Adipose tissue (tissue), 3 donors: ENCODE results near the gene WWOX. TPM values are rescaled to one million over a fixed set of nuclear protein-coding genes. Genes with fewer than 3 reads are reported as not detected.

ENCODE experiments used
- H3K27ac ChIP-seq: one replicate; pipeline ENCODE4 v1.5.1; 2013; ENCODE audit warnings: low read depth, low read length
- WGBS, 3 donors: extraction: QIAGEN DNeasy Blood & Tissue Kit; methylation state at CpG; one replicate each; pipeline ENCODE4 v1.1.7; 2013; 5-methylcytosine and 5-hydroxymethylcytosine counted together
- polyA plus RNA-seq, 3 donors: library from polyadenylated mRNA; stranded (reverse); fragments of 200-250 nt; gene quantifications; one replicate each; pipeline ENCODE4 v1.2.3, GENCODE V29; 2013
- donor health status: healthy with polysubstance abuse.
- donor health status: Bipolar disorder and iron deficiency.
- donor health status: healthy.

Gene WWOX
- polyA plus RNA-seq, 3 donors = 5.7 to 10.6 (median 7.0) TPM

GRCh38 chr16:78446992-78447563 lies 347.6 kb downstream of the WWOX start:
- H3K27ac ChIP-seq = no peak overlapping the region
- 74 to 92% (median 74%) methylated on average over 2 of the region's 2 CpGs for WGBS, 3 donors

- H3K27ac ChIP-seq = no peak overlapping the region
- 86 to 92% (median 89%) methylated on average over 6 of the region's 6 CpGs for WGBS, 3 donors
Observed at GRCh38 chr16:78448658-78449271, 349.3 kb downstream of the WWOX start.

- 42 to 70% (median 67%) methylated on average over 2 of the region's 2 CpGs for WGBS, 3 donors
- H3K27ac ChIP-seq = no peak overlapping the region
Observed at GRCh38 chr16:78450255-78450654, 350.8 kb downstream of the WWOX start.

GRCh38 chr16:78452025-78452555 lies 352.6 kb downstream of the WWOX start:
- H3K27ac ChIP-seq = no peak overlapping the region
- WGBS, 3 donors = 80 to 93% (median 84%) methylated on average over 5 of the region's 5 CpGs

- no peak overlapping the region for H3K27ac ChIP-seq
- WGBS, 3 donors = 46 to 77% (median 76%) methylated on average over 4 of the region's 4 CpGs
Observed at GRCh38 chr16:78455861-78456260, 356.4 kb downstream of the WWOX start.

- 94 to 97% (median 95%) methylated on average over 2 of the region's 2 CpGs for WGBS, 3 donors
- no peak overlapping the region for H3K27ac ChIP-seq
Observed at GRCh38 chr16:78458588-78458987, 359.1 kb downstream of the WWOX start.

- no peak overlapping the region for H3K27ac ChIP-seq
- 85 to 91% (median 89%) methylated on average over 4 of the region's 4 CpGs for WGBS, 3 donors
Observed at GRCh38 chr16:78460428-78460827, 361.0 kb downstream of the WWOX start.

- H3K27ac ChIP-seq = no peak overlapping the region
- 54 to 89% (median 62%) methylated on average over 4 of the region's 4 CpGs for WGBS, 3 donors
Observed at GRCh38 chr16:78461087-78461486, 361.6 kb downstream of the WWOX start.

- WGBS, 3 donors = 52 to 72% (median 56%) methylated on average over 9 of the region's 9 CpGs
Observed at GRCh38 chr16:78461496-78462287, 362.2 kb downstream of the WWOX start.

GRCh38 chr16:78462288-78463208 lies 363.1 kb downstream of the WWOX start:
- no peak overlapping the region for H3K27ac ChIP-seq
- 72 to 83% (median 82%) methylated on average over 24 of the region's 24 CpGs for WGBS, 3 donors

More at GRCh38 chr16:78461496-78462287, 362.2 kb downstream of the WWOX start:
- H3K27ac ChIP-seq = no peak overlapping the region

GRCh38 chr16:78463591-78463990 lies 364.1 kb downstream of the WWOX start:
- no peak overlapping the region for H3K27ac ChIP-seq
- WGBS, 3 donors = 88 to 91% (median 88%) methylated on average over 1 of the region's 1 CpG

GRCh38 chr16:78464833-78465232 lies 365.4 kb downstream of the WWOX start:
- WGBS, 3 donors = 91 to 95% (median 93%) methylated on average over 3 of the region's 3 CpGs
- H3K27ac ChIP-seq = no peak overlapping the region

- WGBS, 3 donors = 98% methylated on average over 6 of the region's 6 CpGs
- no peak overlapping the region for H3K27ac ChIP-seq
Observed at GRCh38 chr16:78465730-78466129, 366.3 kb downstream of the WWOX start.

- H3K27ac ChIP-seq = no peak overlapping the region
- WGBS, 3 donors = 94 to 98% (median 96%) methylated on average over 4 of the region's 4 CpGs
Observed at GRCh38 chr16:78469787-78470186, 370.3 kb downstream of the WWOX start.

GRCh38 chr16:78473031-78473699 lies 373.7 kb downstream of the WWOX start:
- 74 to 91% (median 90%) methylated on average over 11 of the region's 11 CpGs for WGBS, 3 donors
- no peak overlapping the region for H3K27ac ChIP-seq

- H3K27ac ChIP-seq = no peak overlapping the region
- WGBS, 3 donors = 93 to 96% (median 95%) methylated on average over 4 of the region's 4 CpGs
Observed at GRCh38 chr16:78474762-78475161, 375.3 kb downstream of the WWOX start.

GRCh38 chr16:78476615-78477014 lies 377.2 kb downstream of the WWOX start:
- whole genome bisulfite sequencing, 3 donors = 82 to 91% (median 82%) methylated on average over 7 of the region's 7 CpGs
- H3K27ac ChIP-seq = no peak overlapping the region
